Psoas muscle (tissue), 8 donors: ENCODE measurements around the gene USP15. TPM values are rescaled to one million over a fixed set of nuclear protein-coding genes. Genes with fewer than 3 reads are reported as not detected.

ENCODE experiments used
- ATAC-seq, 4 donors: fragments of 200-7000 bp; cut with Tn5 transposase; one replicate each; pipeline ENCODE4 v1.9.1; 2020; ENCODE audit warnings: moderate library complexity in 3 of 4, mild to moderate bottlenecking in 2 of 4
- DNase-seq, 2 donors: peaks; one replicate each; pipeline ENCODE4 v3.0.0-alpha.2; 2020
- H3K27ac ChIP-seq: fragments of 200-600 bp; one replicate; pipeline ENCODE4 v1.8.0; 2022
- H3K27me3 ChIP-seq, 3 donors: fragments of 200-600 bp in 1 of 3; one replicate each; pipeline versions ENCODE4 v1.6.1 to v1.8.0; 2013 to 2022; ENCODE audit warnings: low read length in 2 of 3, mild to moderate bottlenecking in 2 of 3, moderate library complexity in 1 of 3; ENCODE audit not compliant: insufficient read depth in 3 of 3
- H3K36me3 ChIP-seq, 2 donors: fragments of 200-600 bp in 1 of 2; one replicate each; pipeline versions ENCODE4 v1.6.1 to v1.8.0; 2013 to 2022; ENCODE audit warnings: low read depth in 1 of 2, mild to moderate bottlenecking in 1 of 2, moderate library complexity in 1 of 2; ENCODE audit not compliant: insufficient read depth in 1 of 2
- H3K4me1 ChIP-seq: fragments of 200-600 bp; one replicate; pipeline ENCODE4 v1.8.0; 2022
- H3K4me3 ChIP-seq: fragments of 200-600 bp; one replicate; pipeline ENCODE4 v1.8.0; 2022; ENCODE audit warnings: mild to moderate bottlenecking
- H3K9me3 ChIP-seq: fragments of 200-600 bp; one replicate; pipeline ENCODE4 v1.8.0; 2022
- WGBS, 3 donors: extraction: QIAGEN DNeasy Blood & Tissue Kit; methylation state at CpG; one replicate each; pipeline versions ENCODE4 v1.1.6 to v1.1.7; 2013; 5-methylcytosine and 5-hydroxymethylcytosine counted together
- intact Hi-C, 2 donors: fragments of 100-400 bp; cut with DNase I; formaldehyde crosslinking; loops; one replicate each; pipeline versions ENCODE4 v1.11.0 to v1.14.2; 2022
- polyA plus RNA-seq, 3 donors: library from polyadenylated mRNA; stranded (reverse); fragments of 200-250 nt; gene quantifications; one replicate each; pipeline ENCODE4 v1.2.3, GENCODE V29; 2013
- total RNA-seq, 4 donors: library from RNA; stranded (reverse); fragmentation: NEBNext Ultra II Directional in 2 of 4; extraction: Animal tissue kit (Norgen Biotek cat#: 25700) in 2 of 4; gene quantifications; one replicate each; pipeline versions ENCODE4 v1.2.1 to v1.2.4, GENCODE V29; 2021 to 2023
- TF ChIP-seq, protein P1 (sequence below): fragments of 200-600 bp; IDR thresholded peaks from one replicate; pipeline ENCODE4 v1.8.0; 2022; ENCODE audit warnings: antibody characterized with exemption
- donor health status: healthy with polysubstance abuse.
- donor health status: DM: no; HTN: no; CAD: no; lungs with moderate emphysema.
- donor health status: Bipolar disorder and iron deficiency.
- donor health status: healthy.
- donor health status: DM: yes; HTN: yes; CAD: no.
- donor health status: DM: no; HTN: no; CAD: no.
- donor health status: DM: no; HTN: no; CAD: no.
- donor health status: DM: yes; HTN: yes; CAD: no.

USP15 gene
- total and polyA plus RNA-seq, 7 donors, result 27.6 to 65.6 (median 48.7) TPM

DNA sequence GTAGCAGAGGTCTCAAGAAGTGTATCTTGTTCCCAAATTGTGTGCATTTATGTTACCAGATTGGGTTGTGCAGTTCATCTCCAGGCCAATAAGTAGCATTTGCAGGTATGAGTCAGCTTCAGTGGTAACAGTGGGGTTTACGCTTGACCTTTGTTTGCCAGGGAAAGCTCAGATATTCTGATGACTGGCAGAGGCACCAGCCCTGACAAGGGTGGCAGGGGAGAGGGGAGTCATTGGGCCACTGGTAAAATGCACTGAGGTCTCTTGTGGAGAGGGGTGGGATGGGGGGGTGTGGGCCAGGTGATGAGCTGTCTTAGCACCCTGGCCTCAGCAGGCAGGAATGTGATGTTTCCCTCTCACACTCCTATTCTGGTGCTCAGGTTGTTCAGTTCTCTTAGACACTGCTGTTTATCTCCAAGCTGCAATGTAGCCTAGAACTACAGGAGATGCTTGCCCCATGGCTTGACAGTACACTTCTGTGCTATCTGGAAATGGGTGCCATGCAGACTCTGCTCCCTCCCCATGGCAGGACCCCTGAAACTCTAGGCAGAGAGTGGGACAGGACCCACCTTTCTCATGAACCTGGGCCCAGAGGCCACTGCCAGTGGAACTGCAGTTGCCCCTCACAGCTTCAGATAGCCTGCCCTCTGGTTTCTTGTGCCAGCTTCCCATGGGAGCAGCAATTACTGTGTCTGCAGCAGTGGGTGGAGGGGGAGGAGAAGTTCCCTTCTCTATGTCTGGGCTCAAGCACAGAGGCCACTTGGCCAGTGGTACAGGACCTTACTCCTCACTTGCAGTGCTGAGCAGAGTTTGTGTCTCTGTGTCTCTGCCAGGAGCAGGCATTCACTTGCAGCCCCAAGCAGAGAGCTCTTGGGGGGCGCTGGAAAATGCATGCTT is 31.9 kb downstream of the USP15 start:
- Histone ChIP-seq H3K4me3 (no peak overlapping the region), H3K4me1 (peaks cover 9% of the 10 kb centered on the region), H3K27me3 (no peaks in the 10 kb centered on the region), H3K9me3 (peaks cover 10% of the 10 kb centered on the region), H3K36me3 (peaks cover 2 to 18% of the 10 kb centered on the region in 2 donors), H3K27ac (no peak overlapping the region)
- TF ChIP-seq, protein P1, sequence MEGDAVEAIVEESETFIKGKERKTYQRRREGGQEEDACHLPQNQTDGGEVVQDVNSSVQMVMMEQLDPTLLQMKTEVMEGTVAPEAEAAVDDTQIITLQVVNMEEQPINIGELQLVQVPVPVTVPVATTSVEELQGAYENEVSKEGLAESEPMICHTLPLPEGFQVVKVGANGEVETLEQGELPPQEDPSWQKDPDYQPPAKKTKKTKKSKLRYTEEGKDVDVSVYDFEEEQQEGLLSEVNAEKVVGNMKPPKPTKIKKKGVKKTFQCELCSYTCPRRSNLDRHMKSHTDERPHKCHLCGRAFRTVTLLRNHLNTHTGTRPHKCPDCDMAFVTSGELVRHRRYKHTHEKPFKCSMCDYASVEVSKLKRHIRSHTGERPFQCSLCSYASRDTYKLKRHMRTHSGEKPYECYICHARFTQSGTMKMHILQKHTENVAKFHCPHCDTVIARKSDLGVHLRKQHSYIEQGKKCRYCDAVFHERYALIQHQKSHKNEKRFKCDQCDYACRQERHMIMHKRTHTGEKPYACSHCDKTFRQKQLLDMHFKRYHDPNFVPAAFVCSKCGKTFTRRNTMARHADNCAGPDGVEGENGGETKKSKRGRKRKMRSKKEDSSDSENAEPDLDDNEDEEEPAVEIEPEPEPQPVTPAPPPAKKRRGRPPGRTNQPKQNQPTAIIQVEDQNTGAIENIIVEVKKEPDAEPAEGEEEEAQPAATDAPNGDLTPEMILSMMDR, result no peak
- intact Hi-C loops, result no loop called here
- DNase-seq (peak in 1 of 2 donors; percentile 34), ATAC-seq (peak in 3 of 4 donors; percentile 15 to 49 (median 38))
- WGBS, 3 donors, result 73 to 94% (median 94%) methylated on average over 2 of the region's 2 CpGs

DNA sequence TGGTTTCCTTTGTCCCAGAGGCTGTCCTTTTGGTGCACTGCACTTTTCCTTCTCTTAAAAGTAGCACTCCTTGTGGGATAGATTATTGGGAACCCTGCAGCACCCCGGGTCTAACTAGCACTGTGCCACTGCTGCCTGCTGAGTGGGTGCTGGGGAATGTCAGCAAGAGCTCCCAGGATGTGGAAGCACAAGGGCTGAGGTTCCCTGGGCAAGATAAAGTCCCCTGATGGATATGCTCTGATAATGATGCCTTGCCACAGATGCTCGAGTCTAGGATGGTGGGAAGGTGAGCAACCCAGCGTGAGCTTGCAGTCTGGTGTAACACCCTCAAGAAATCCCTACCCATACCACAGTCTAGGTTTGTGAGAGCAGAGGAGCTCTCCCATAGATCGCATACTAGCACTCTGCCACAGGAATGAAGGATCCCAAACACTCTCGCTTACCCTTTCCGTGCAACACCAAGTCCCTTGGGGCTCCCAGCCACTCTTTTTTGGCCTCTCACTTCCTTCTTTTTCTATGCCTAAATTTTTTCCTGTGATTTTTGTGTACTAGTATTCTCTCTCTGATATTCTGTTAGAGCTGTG is 32.6 kb downstream of the USP15 start:
- Histone ChIP-seq H3K27me3 (no peaks in the 10 kb centered on the region), H3K4me3 (no peak overlapping the region), H3K27ac (no peak overlapping the region), H3K36me3 (peaks cover 4 to 18% of the 10 kb centered on the region in 2 donors), H3K9me3 (peaks cover 11% of the 10 kb centered on the region), H3K4me1 (peaks cover 9% of the 10 kb centered on the region)
- WGBS, 3 donors, result 85 to 90% (median 87%) methylated on average over 6 of the region's 6 CpGs
- peak in 3 of 4 donors; percentile 26 to 51 (median 37) for ATAC-seq
- intact Hi-C loops, result no loop called here
- TF ChIP-seq, protein P1, result no peak
- no peak for DNase-seq

DNA sequence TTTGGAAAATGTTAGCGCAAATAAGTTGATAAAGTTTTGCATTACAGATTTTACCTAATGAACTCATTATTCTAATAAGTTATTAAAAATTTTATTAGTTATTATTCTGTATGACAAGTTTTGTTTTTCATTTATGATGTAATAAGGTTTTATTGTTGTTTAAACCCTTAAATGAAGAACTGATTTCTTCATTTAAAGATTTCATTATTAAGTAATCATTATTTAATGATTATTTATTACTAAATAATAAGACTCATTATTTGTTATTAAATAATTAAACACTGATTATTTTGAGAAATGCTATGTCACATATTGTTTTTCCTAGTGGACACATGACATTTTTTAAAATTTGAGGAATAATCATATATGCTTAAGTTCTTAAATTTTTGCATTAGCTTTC is 34.2 kb downstream of the USP15 start:
- no peak for ATAC-seq
- 93 to 98% (median 98%) methylated on average over 1 of the region's 1 CpG for WGBS, 3 donors
- Histone ChIP-seq H3K4me3 (no peak overlapping the region), H3K27me3 (no peaks in the 10 kb centered on the region), H3K36me3 (peaks cover 4 to 21% of the 10 kb centered on the region in 2 donors), H3K4me1 (peaks cover 10% of the 10 kb centered on the region), H3K27ac (no peak overlapping the region), H3K9me3 (peaks cover 16% of the 10 kb centered on the region)
- DNase-seq, result no peak
- intact Hi-C loops, result no loop called here
- TF ChIP-seq, protein P1, result no peak

DNA sequence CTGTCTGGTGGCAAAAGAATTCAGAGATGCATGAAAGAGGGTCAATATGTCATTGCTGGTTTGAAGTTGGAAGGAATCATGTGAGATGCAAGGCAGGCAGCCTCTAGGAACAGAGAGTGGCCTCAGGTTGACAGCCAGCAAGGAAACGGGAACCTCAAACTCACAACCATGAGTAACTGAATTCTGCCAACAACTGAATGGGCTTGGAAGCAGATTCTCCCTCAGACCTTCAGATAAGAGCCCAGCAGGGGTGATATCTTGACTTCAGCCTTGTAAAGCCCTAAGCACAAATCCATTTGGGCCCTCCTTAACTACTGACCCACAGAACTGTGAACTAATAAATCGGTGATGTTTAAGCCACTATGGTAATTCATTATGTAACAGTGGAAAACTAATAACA is 35.8 kb downstream of the USP15 start:
- peaks cover 18% of the 10 kb centered on the region for H3K4me1 ChIP-seq
- no peak overlapping the region for H3K4me3 ChIP-seq
- no peak for ATAC-seq
- no peak overlapping the region for H3K27ac ChIP-seq
- 86 to 92% (median 92%) methylated on average over 2 of the region's 2 CpGs for WGBS, 3 donors
- peaks cover 6% of the 10 kb centered on the region for H3K9me3 ChIP-seq
- H3K27me3 ChIP-seq, result no peaks in the 10 kb centered on the region
- no peak for DNase-seq
- H3K36me3 ChIP-seq, result peaks cover 4 to 21% of the 10 kb centered on the region in 2 donors
- intact Hi-C loops, result no loop called here
- TF ChIP-seq, protein P1, result no peak
